Peyer's patch (tissue), 4 donors: ENCODE data around the gene ANO10.

ENCODE experiments used
- CTCF ChIP-seq, 6 experiments: fragments of 450-650 bp in 4 of 6; fragments of 200-600 bp in 2 of 6; sonication (generic) in 1 of 6; IDR thresholded peaks; one replicate each; pipeline ENCODE4 v1.5.1; 2017 to 2019; ENCODE audit warnings: antibody characterized with exemption in 6 of 6, mild to moderate bottlenecking in 3 of 6, moderate library complexity in 1 of 6
- POLR2A ChIP-seq, 2 donors: fragments of 450-650 bp; IDR thresholded peaks; one replicate each; pipeline ENCODE4 v1.5.1; 2017; ENCODE audit warnings: antibody characterized with exemption in 2 of 2, mild to moderate bottlenecking in 2 of 2, moderate library complexity in 2 of 2

- TF ChIP-seq CTCF (IDR thresholded peaks at IDR 0.05) = no peak
- TF ChIP-seq POLR2A (IDR thresholded peaks at IDR 0.05) = no peak
Measured at GRCh38 chr3:43637702-43638101, 15.9 kb upstream of the ANO10 start.
